Left lung (tissue), 10 donors: Measurements from ENCODE around the gene ADAMTS8. TPM values are rescaled to one million over a fixed set of nuclear protein-coding genes. Genes with fewer than 3 reads are reported as not detected.

Experiments used
- ATAC-seq: fragments of 200-7000 bp; cut with Tn5 transposase; one replicate; pipeline ENCODE4 v1.9.1; 2020; ENCODE audit warnings: moderate library complexity
- DNase-seq, 4 donors: peaks; one replicate each; pipeline ENCODE4 v3.0.0-alpha.2; 2013 to 2020
- H3K27ac ChIP-seq, 2 donors: fragments of 200-600 bp; sonication (generic) in 1 of 2; one replicate each; pipeline versions ENCODE4 v1.5.0 to v1.8.0; 2020 to 2021
- H3K27me3 ChIP-seq, 2 donors: fragments of 200-600 bp; sonication (generic) in 1 of 2; one replicate each; pipeline versions ENCODE4 v1.5.0 to v1.8.0; 2020 to 2021
- H3K36me3 ChIP-seq, 2 donors: fragments of 200-600 bp; sonication (generic) in 1 of 2; one replicate each; pipeline versions ENCODE4 v1.5.0 to v1.8.0; 2020 to 2021
- H3K4me1 ChIP-seq, 2 donors: fragments of 200-600 bp; one replicate each; pipeline ENCODE4 v1.8.0; 2021
- H3K4me3 ChIP-seq, 2 donors: fragments of 200-600 bp; sonication (generic) in 1 of 2; one replicate each; pipeline versions ENCODE4 v1.5.0 to v1.8.0; 2020 to 2021; ENCODE audit warnings: mild to moderate bottlenecking in 1 of 2
- H3K9me3 ChIP-seq, 2 donors: fragments of 200-600 bp; sonication (generic) in 1 of 2; one replicate each; pipeline versions ENCODE4 v1.5.0 to v1.8.0; 2020 to 2021
- intact Hi-C, 2 donors: fragments of 100-400 bp; cut with DNase I; formaldehyde crosslinking; loops; one replicate each; pipeline versions ENCODE4 v1.11.2 to v1.14.2; 2022
- polyA plus RNA-seq, 6 donors: library from polyadenylated mRNA; unstranded; fragments of 120-200 nt; gene quantifications; one replicate each; pipeline ENCODE4 v1.2.1, GENCODE V29; 2013; ENCODE audit not compliant: insufficient read length in 6 of 6
- total RNA-seq, 2 donors: library from RNA; stranded (reverse); fragmentation: NEBNext Ultra II Directional; extraction: Animal tissue kit (Norgen Biotek cat#: 25700); gene quantifications; one replicate each; pipeline ENCODE4 v1.2.1, GENCODE V29; 2021
- TF ChIP-seq, protein P1 (sequence below), 2 donors: fragments of 200-600 bp; sonication (generic) in 1 of 2; IDR thresholded peaks; one replicate each; pipeline versions ENCODE4 v1.5.0 to v1.8.0; 2021; ENCODE audit warnings: antibody characterized with exemption in 2 of 2
- donor health status: DM: no; HTN: yes; CAD: no.
- donor health status: DM: no; HTN: no; CAD: no.

The ADAMTS8 gene
- total and polyA plus RNA-seq, 8 donors = 1.2 to 48.5 (median 5.3) TPM

DNA sequence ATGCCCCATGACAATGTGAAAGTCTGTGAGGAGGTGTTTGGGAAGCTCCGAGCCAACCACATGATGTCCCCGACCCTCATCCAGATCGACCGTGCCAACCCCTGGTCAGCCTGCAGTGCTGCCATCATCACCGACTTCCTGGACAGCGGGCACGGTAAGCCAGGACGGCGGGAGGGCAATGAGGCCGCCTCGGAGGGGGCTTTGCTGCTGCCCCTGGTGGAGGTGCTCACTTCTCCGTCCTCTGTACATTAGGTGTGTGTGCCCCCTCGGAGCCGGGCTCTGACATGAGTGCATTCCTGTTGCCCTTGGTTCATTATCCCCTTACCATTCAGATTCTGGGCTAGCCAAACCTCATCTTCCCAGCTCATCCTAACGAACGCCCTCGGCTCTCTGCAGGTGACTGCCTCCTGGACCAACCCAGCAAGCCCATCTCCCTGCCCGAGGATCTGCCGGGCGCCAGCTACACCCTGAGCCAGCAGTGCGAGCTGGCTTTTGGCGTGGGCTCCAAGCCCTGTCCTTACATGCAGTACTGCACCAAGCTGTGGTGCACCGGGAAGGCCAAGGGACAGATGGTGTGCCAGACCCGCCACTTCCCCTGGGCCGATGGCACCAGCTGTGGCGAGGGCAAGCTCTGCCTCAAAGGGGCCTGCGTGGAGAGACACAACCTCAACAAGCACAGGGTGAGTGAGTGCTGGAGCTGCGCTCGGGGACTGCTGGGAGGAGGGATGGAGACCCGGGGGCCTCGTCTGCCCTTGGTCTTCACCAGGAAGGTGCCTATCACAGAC, 33.9 kb upstream of the ADAMTS8 start:
- Histone ChIP-seq H3K4me1 (no peaks in the 10 kb centered on the region), H3K9me3 (no peaks in the 10 kb centered on the region), H3K27ac (no peak overlapping the region), H3K4me3 (no peak overlapping the region), H3K27me3 (no peaks in the 10 kb centered on the region), H3K36me3 (peaks cover 0 to 8% of the 10 kb centered on the region in 2 donors)
- ATAC-seq = no peak
- TF ChIP-seq, protein P1, sequence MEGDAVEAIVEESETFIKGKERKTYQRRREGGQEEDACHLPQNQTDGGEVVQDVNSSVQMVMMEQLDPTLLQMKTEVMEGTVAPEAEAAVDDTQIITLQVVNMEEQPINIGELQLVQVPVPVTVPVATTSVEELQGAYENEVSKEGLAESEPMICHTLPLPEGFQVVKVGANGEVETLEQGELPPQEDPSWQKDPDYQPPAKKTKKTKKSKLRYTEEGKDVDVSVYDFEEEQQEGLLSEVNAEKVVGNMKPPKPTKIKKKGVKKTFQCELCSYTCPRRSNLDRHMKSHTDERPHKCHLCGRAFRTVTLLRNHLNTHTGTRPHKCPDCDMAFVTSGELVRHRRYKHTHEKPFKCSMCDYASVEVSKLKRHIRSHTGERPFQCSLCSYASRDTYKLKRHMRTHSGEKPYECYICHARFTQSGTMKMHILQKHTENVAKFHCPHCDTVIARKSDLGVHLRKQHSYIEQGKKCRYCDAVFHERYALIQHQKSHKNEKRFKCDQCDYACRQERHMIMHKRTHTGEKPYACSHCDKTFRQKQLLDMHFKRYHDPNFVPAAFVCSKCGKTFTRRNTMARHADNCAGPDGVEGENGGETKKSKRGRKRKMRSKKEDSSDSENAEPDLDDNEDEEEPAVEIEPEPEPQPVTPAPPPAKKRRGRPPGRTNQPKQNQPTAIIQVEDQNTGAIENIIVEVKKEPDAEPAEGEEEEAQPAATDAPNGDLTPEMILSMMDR (IDR thresholded peaks at IDR 0.05) = no peak
- DNase-seq = peak in 1 of 4 donors; percentile 67
- intact Hi-C loops = no loop called here

DNA sequence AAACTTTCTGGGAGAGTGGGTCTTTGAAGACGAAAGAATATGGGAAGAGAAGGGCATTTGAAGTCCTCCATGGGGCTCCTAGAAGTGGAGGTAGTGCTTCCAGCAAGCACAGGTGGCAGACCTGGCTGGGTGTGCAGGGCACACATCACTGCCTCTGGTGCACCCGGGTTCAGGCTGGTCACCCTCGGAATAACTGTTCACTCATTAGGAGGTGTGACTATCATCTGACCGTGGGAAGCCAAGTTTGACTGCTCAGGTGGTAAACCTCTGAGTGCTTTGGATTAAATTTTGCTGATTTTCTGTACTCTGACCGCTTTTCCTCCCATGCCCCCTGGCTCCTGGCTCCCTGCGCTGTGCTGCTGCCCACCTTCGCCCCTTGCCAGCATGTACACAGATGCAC, 31.1 kb upstream of the ADAMTS8 start:
- Histone ChIP-seq H3K4me3 (no peak overlapping the region), H3K27me3 (no peaks in the 10 kb centered on the region), H3K9me3 (no peaks in the 10 kb centered on the region), H3K27ac (no peak overlapping the region), H3K36me3 (peaks cover 0 to 8% of the 10 kb centered on the region in 2 donors), H3K4me1 (peaks cover 0 to 5% of the 10 kb centered on the region in 2 donors)
- intact Hi-C loops = loop anchor here in 1 of 2 donors (10.0 kb wide), 1 partner anchor 205 kb away; no protein-coding TSS in a partner anchor
- DNase-seq = no peak
- TF ChIP-seq, protein P1 (IDR thresholded peaks at IDR 0.05) = no peak
- no peak for ATAC-seq

DNA sequence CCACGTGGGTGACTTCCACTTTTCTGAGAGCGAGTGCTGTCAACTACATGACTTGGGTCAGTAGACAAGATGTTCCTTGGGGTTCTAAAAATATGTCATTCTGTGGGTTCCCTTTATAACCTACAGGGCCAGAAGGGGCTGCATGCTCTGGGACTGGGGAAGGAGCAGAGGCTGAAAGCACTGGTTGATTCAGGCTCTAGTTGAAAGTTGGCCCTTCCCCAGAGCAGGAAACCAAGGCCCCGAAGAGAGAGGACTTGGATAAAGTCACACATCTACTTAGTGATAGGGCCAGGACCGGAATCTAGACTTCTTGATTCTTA, 30.0 kb upstream of the ADAMTS8 start:
- no peak for ATAC-seq
- intact Hi-C loops = loop anchor here in 1 of 2 donors (10.0 kb wide), 1 partner anchor 206 kb away; no protein-coding TSS in a partner anchor
- peaks cover 0 to 5% of the 10 kb centered on the region in 2 donors for H3K4me1 ChIP-seq
- peaks cover 0 to 8% of the 10 kb centered on the region in 2 donors for H3K36me3 ChIP-seq
- TF ChIP-seq, protein P1 (IDR thresholded peaks at IDR 0.05) = no peak
- DNase-seq = no peak
- no peak overlapping the region for H3K27ac ChIP-seq
- H3K9me3 ChIP-seq = no peaks in the 10 kb centered on the region
- no peaks in the 10 kb centered on the region for H3K27me3 ChIP-seq
- no peak overlapping the region for H3K4me3 ChIP-seq

DNA sequence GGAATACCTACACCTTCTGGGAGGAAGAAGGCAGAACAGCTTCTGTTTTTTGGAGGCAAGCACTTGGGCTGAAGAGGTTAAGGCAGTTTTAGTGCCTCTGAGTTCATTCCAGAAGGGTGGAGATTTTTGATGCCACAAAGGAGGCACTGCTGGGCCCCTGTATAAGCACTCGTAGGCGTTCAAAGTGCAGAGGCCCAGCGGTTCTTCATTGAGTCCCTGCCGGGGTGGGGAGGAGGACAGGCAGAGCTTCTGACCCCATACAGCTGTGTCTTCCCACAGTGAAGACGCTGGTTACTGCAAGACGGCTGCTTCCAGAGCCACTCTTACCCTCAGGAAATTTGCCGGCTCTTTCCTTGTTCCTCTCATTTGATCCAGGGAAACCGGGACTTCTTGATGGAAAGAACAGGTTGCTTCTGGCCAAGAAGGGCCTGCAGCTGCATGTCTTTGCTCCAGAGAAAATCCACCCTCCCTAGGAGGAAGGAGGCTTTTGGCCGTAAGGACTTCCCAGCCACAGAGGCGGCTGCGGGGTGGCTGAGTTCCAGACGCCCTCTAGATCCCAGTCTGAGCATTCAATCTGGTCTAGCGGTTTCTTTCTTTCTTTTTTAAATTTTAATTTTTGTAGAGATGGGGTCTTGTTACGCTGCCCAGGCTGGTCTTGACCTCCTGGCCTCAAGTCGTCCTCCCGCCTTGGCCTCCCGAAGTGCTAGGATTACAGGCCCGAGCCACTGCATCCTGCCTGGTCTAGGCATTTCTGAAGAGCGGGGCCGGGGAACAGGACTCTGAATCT, 29.4 kb upstream of the ADAMTS8 start:
- TF ChIP-seq, protein P1 (IDR thresholded peaks at IDR 0.05) = no peak
- DNase-seq = peak in 1 of 4 donors; percentile 56
- Histone ChIP-seq H3K27me3 (no peaks in the 10 kb centered on the region), H3K9me3 (no peaks in the 10 kb centered on the region), H3K4me1 (peaks cover 0 to 5% of the 10 kb centered on the region in 2 donors), H3K27ac (no peak overlapping the region), H3K4me3 (no peak overlapping the region), H3K36me3 (peaks cover 0 to 6% of the 10 kb centered on the region in 2 donors)
- intact Hi-C loops = loop anchor here in 1 of 2 donors (10.0 kb wide), 1 partner anchor 207 kb away; no protein-coding TSS in a partner anchor
- ATAC-seq = peak; percentile 20

DNA sequence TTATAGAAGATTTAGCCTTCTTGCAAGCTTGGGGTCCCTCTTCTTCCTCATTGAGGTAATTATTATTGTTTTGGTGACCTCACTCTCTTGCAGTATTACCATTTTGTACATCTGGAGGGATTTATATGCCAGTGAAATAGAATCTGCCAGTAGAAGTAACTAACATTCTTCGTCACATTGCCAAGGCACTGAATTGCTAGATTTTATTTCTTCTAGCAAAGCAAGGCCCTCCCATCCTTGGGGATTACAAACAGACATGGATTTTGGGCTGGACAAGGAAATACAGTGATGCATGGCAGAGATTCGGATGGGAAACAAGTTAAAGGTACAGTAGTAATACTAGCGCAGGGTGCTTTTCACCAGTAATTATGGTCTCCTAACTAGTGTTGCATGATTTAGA, 27.9 kb upstream of the ADAMTS8 start:
- Histone ChIP-seq H3K27me3 (peaks cover 0 to 4% of the 10 kb centered on the region in 2 donors), H3K4me1 (peaks cover 0 to 5% of the 10 kb centered on the region in 2 donors), H3K9me3 (no peaks in the 10 kb centered on the region), H3K27ac (no peak overlapping the region), H3K36me3 (no peaks in the 10 kb centered on the region), H3K4me3 (no peak overlapping the region)
- no peak for ATAC-seq
- intact Hi-C loops = loop anchor here in 1 of 2 donors (10.0 kb wide), 1 partner anchor 209 kb away; no protein-coding TSS in a partner anchor
- TF ChIP-seq, protein P1 (IDR thresholded peaks at IDR 0.05) = no peak
- no peak for DNase-seq
